DMS53 treated with DMSO at 0.1 percent for 48 hours (cell line): ENCODE results near the gene FKBP15.
A peak's percentile ranks its signal among the peaks of the same experiment; 100 is the strongest.
"Not testable (repeated sequence)": the region's sequence is repeated elsewhere in the genome, so short reads cannot be mapped to it uniquely, and the experiment has no call there.

Experiments used
- DNase-seq: peaks from one replicate; lab custom pipeline; 2025; ENCODE audit not compliant: unreplicated experiment; lab: John Stamatoyannopoulos, UW

The FKBP15 gene

GRCh38 chr9:113221003-113221799 lies at the start of gene FKBP15, which contains the start of gene SLC31A1:
Gene FKBP15, minus strand, starts transcription at chr9:113221277. Its CDS starts 34 bp downstream, at chr9:113221243.
Gene SLC31A1, plus strand, starts transcription at chr9:113221544. Its CDS starts 34,605 bp downstream, at chr9:113256149.
- DNase-seq: peak; percentile 91

GRCh38 chr9:113269871-113270270 lies 48.8 kb upstream of the FKBP15 start:
- no peak for DNase-seq

- no peak for DNase-seq
Measured at GRCh38 chr9:113269355-113269754, 48.3 kb upstream of the FKBP15 start.

- DNase-seq: no peak
Measured at GRCh38 chr9:113267911-113268566, 47.0 kb upstream of the FKBP15 start.

- no peak for DNase-seq
Measured at GRCh38 chr9:113266174-113266573, 45.1 kb upstream of the FKBP15 start.

- no peak for DNase-seq
Measured at GRCh38 chr9:113261917-113262671, 41.0 kb upstream of the FKBP15 start.

GRCh38 chr9:113258282-113258681 lies 37.2 kb upstream of the FKBP15 start:
- DNase-seq: no peak

GRCh38 chr9:113257863-113258262 lies 36.8 kb upstream of the FKBP15 start:
- no peak for DNase-seq

- DNase-seq: no peak
Measured at GRCh38 chr9:113255438-113255837, 34.4 kb upstream of the FKBP15 start.

- no peak for DNase-seq
Measured at GRCh38 chr9:113254991-113255390, 33.9 kb upstream of the FKBP15 start.

- DNase-seq: no peak
Measured at GRCh38 chr9:113250807-113251206, 29.7 kb upstream of the FKBP15 start.

- DNase-seq: not testable (repeated sequence)
Measured at GRCh38 chr9:113249661-113250060, 28.6 kb upstream of the FKBP15 start.

GRCh38 chr9:113247640-113248039 lies 26.6 kb upstream of the FKBP15 start:
- DNase-seq: no peak

GRCh38 chr9:113246928-113247327 lies 25.9 kb upstream of the FKBP15 start:
- no peak for DNase-seq

- no peak for DNase-seq
Measured at GRCh38 chr9:113245894-113246293, 24.8 kb upstream of the FKBP15 start.

GRCh38 chr9:113244556-113244955 lies 23.5 kb upstream of the FKBP15 start:
- DNase-seq: no peak

GRCh38 chr9:113241161-113241560 lies 20.1 kb upstream of the FKBP15 start:
- no peak for DNase-seq

GRCh38 chr9:113238859-113239232 lies 17.8 kb upstream of the FKBP15 start:
- no peak for DNase-seq

- no peak for DNase-seq
Measured at GRCh38 chr9:113238202-113238858, 17.3 kb upstream of the FKBP15 start.

GRCh38 chr9:113237026-113237425 lies 15.9 kb upstream of the FKBP15 start:
- no peak for DNase-seq

GRCh38 chr9:113235701-113236255 lies 14.7 kb upstream of the FKBP15 start:
- not testable (repeated sequence) for DNase-seq
